OCI-LY7 (cell line): ENCODE data around the gene GPRC6A. TPM values are rescaled to one million over a fixed set of nuclear protein-coding genes. Genes with fewer than 3 reads are reported as not detected.

ENCODE experiments used
- BruUV-seq: library from RNA; stranded (reverse); fragments of 400-500 nt; replicated peaks from 2 replicates; lab custom pipeline; 2021; lab: Mats Ljungman, UMichigan
- CTCF ChIA-PET: fragments of 300-600 bp; sonication (Branson Sonifier 250); formaldehyde crosslinking; loops from one replicate; lab custom pipeline; 2022; ENCODE audit warnings: antibody characterized with exemption; ENCODE audit not compliant: unreplicated experiment; lab: Charles Lee
- POLR2A ChIA-PET: fragments of 300-600 bp; sonication (Branson Sonifier 250); formaldehyde crosslinking; loops from one replicate; lab custom pipeline; 2022; ENCODE audit warnings: antibody characterized with exemption; lab: Charles Lee
- DNase-seq: peaks from one replicate; pipeline ENCODE4 v3.0.0-alpha.2; 2015; ENCODE audit warnings: low spot score
- H2AFZ ChIP-seq: fragments of 200-600 bp; sonication (generic), shearing (Covaris generic); 2 replicates; pipeline ENCODE4 v1.6.1; 2014; ENCODE audit warnings: mild to moderate bottlenecking, antibody characterized with exemption, low read length, moderate library complexity
- H3K27ac ChIP-seq: fragments of 200-600 bp; sonication (generic); 2 replicates; pipeline ENCODE4 v1.5.1; 2014; ENCODE audit warnings: mixed run types, low read depth, mild to moderate bottlenecking, moderate library complexity, low read length, inconsistent platforms; ENCODE audit not compliant: poor library complexity, severe bottlenecking
- H3K36me3 ChIP-seq: fragments of 200-600 bp; sonication (generic); 2 replicates; pipeline ENCODE4 v1.6.1; 2014; ENCODE audit warnings: mild to moderate bottlenecking, antibody characterized with exemption, low read length, moderate library complexity, mixed read lengths; ENCODE audit not compliant: insufficient read depth
- H3K4me1 ChIP-seq: fragments of 200-600 bp; sonication (generic); 2 replicates; pipeline ENCODE4 v1.5.1; 2014; ENCODE audit warnings: mild to moderate bottlenecking, low read length; ENCODE audit not compliant: insufficient read depth, poor library complexity, severe bottlenecking
- H3K4me2 ChIP-seq: fragments of 200-600 bp; sonication (generic); 2 replicates; pipeline ENCODE4 v1.6.1; 2014; ENCODE audit warnings: mild to moderate bottlenecking, low read length
- H3K4me3 ChIP-seq: fragments of 200-600 bp; sonication (generic); 2 replicates; pipeline ENCODE4 v1.5.1; 2014; ENCODE audit warnings: mild to moderate bottlenecking, low read depth, low read length; ENCODE audit not compliant: poor library complexity, severe bottlenecking
- H3K79me2 ChIP-seq: fragments of 200-600 bp; sonication (generic); 2 replicates; pipeline ENCODE4 v1.6.1; 2016; ENCODE audit warnings: low read depth, mild to moderate bottlenecking, low read length, moderate library complexity, mixed read lengths; ENCODE audit not compliant: insufficient read depth
- H3K9me2 ChIP-seq: fragments of 200-600 bp; sonication (generic); 2 replicates; pipeline ENCODE4 v1.6.1; 2016; ENCODE audit warnings: mild to moderate bottlenecking, low read length, mixed read lengths; ENCODE audit not compliant: insufficient read depth
- H3K9me3 ChIP-seq: fragments of 200-600 bp; sonication (generic); 2 replicates; pipeline ENCODE4 v1.6.1; 2014; ENCODE audit warnings: mild to moderate bottlenecking, mixed run types, low read length, mixed read lengths
- H4K20me1 ChIP-seq: fragments of 200-600 bp; sonication (generic); 2 replicates; pipeline ENCODE4 v1.6.1; 2014; ENCODE audit warnings: mild to moderate bottlenecking, antibody characterized with exemption, low read length, moderate library complexity, mixed read lengths; ENCODE audit not compliant: insufficient read depth
- CTCF ChIP-seq: fragments of 200-600 bp; sonication (generic); conservative IDR thresholded peaks from 2 replicates; pipeline ENCODE4 v1.5.1; 2014; ENCODE audit warnings: mild to moderate bottlenecking, antibody characterized with exemption, low read length, moderate library complexity, mixed read lengths
- EZH2phosphoT487 ChIP-seq: fragments of 200-600 bp; sonication (generic); IDR thresholded peaks from 2 replicates; pipeline ENCODE4 v1.6.1; 2018; ENCODE audit warnings: low read depth, borderline replicate concordance, mild to moderate bottlenecking, mixed run types, antibody characterized with exemption, low read length, moderate library complexity, mixed read lengths
- intact Hi-C: fragments of 100-400 bp; cut with micrococcal nuclease; formaldehyde crosslinking; loops from one replicate; pipeline ENCODE4 v1.10.0; 2022; ENCODE audit not compliant: unreplicated experiment
- total RNA-seq, 2 experiments: library from RNA; depleted of rRNA in 1 of 2; stranded (reverse); fragments of >200 nt in 1 of 2; shearing (Covaris generic) in 1 of 2; gene quantifications; 2 replicates each; pipeline ENCODE4 v1.2.3, GENCODE V29; 2014 to 2022

The GPRC6A gene
- total RNA-seq, 2 experiments from 2014 or later = not detected

- no peaks in the 10 kb centered on the region for H3K79me2 ChIP-seq
- intact Hi-C loops = no loop called here
- no peak overlapping the region for H2AFZ ChIP-seq
- ChIA-PET CTCF (no interaction called here), POLR2A (no interaction called here)
- H3K27ac ChIP-seq = no peak overlapping the region
- no peak overlapping the region for H3K4me2 ChIP-seq
- H3K36me3 ChIP-seq = no peaks in the 10 kb centered on the region
- H3K9me2 ChIP-seq = no peaks in the 10 kb centered on the region
- BruUV-seq = no TSS peak
- H3K9me3 ChIP-seq = no peaks in the 10 kb centered on the region
- no peaks in the 10 kb centered on the region for H3K4me1 ChIP-seq
- no peaks in the 10 kb centered on the region for H4K20me1 ChIP-seq
- TF ChIP-seq EZH2phosphoT487 (no peak), CTCF (no peak)
- DNase-seq = no peak
- no peak overlapping the region for H3K4me3 ChIP-seq
Measured at GRCh38 chr6:116801971-116802370, 26.9 kb downstream of the GPRC6A start.

- Histone ChIP-seq H3K9me3 (no peaks in the 10 kb centered on the region), H3K4me3 (no peak overlapping the region), H3K4me2 (no peak overlapping the region), H3K79me2 (no peaks in the 10 kb centered on the region), H3K36me3 (no peaks in the 10 kb centered on the region), H2AFZ (no peak overlapping the region), H3K9me2 (no peaks in the 10 kb centered on the region), H3K27ac (no peak overlapping the region), H4K20me1 (no peaks in the 10 kb centered on the region), H3K4me1 (no peaks in the 10 kb centered on the region)
- intact Hi-C loops = no loop called here
- ChIA-PET POLR2A (interaction anchor here (0.6 to 0.9 kb wide), 2 partner anchors 136 to 1220 kb away, joined by 3 to 4 read pairs; no protein-coding TSS in a partner anchor), CTCF (no interaction called here)
- TF ChIP-seq CTCF (no peak), EZH2phosphoT487 (no peak)
- no TSS peak for BruUV-seq
- DNase-seq = no peak
Measured at GRCh38 chr6:116799945-116800344, 28.9 kb downstream of the GPRC6A start.

- POLR2A ChIA-PET = no interaction called here
- BruUV-seq = no TSS peak
- intact Hi-C loops = no loop called here
Measured at GRCh38 chr6:116797585-116797984, 31.3 kb downstream of the GPRC6A start.

More at GRCh38 chr6:116797585-116797984, 31.3 kb downstream of the GPRC6A start:
- H3K4me1 ChIP-seq = no peaks in the 10 kb centered on the region
- H3K27ac ChIP-seq = no peak overlapping the region
- no peaks in the 10 kb centered on the region for H3K79me2 ChIP-seq
- no peaks in the 10 kb centered on the region for H3K36me3 ChIP-seq
- TF ChIP-seq CTCF = no peak
- TF ChIP-seq EZH2phosphoT487 = no peak
- DNase-seq = no peak
- no peak overlapping the region for H3K4me3 ChIP-seq
- no peaks in the 10 kb centered on the region for H3K9me2 ChIP-seq
- no peak overlapping the region for H3K4me2 ChIP-seq
- no peaks in the 10 kb centered on the region for H4K20me1 ChIP-seq
- CTCF ChIA-PET = no interaction called here
- no peaks in the 10 kb centered on the region for H3K9me3 ChIP-seq
- no peak overlapping the region for H2AFZ ChIP-seq
